GM06990 (cell line): ENCODE measurements around the gene IZUMO2.

Experiments
- DNase-seq: peaks from one replicate; pipeline ENCODE4 v3.0.0-alpha.2; 2011; ENCODE audit not compliant: insufficient read length; ENCODE audit errors: extremely low read depth
- H3K27me3 ChIP-seq: replicated peaks from 2 replicates; pipeline ENCODE4 v1.6.0; 2011; ENCODE audit warnings: low read length; ENCODE audit not compliant: control insufficient read depth, insufficient read depth
- H3K36me3 ChIP-seq: 2 replicates; pipeline ENCODE4 v1.5.1; 2011; ENCODE audit warnings: low read length; ENCODE audit not compliant: control insufficient read depth, insufficient read depth
- H3K4me3 ChIP-seq: replicated peaks from 2 replicates; pipeline ENCODE4 v1.5.1; 2011; ENCODE audit warnings: low read depth, mild to moderate bottlenecking, control low read depth, low read length
- TF ChIP-seq, protein P1 (sequence below): IDR thresholded peaks from 2 replicates; pipeline ENCODE4 v1.5.1; 2011; ENCODE audit warnings: low read length, control low read depth, mild to moderate bottlenecking, inconsistent platforms; ENCODE audit not compliant: insufficient read depth, poor library complexity, severe bottlenecking

Gene IZUMO2

GRCh38 chr19:50159078-50159477 is 4.0 kb downstream of the IZUMO2 start:
- H3K4me3 ChIP-seq, result no peak overlapping the region
- no peaks in the 10 kb centered on the region for H3K36me3 ChIP-seq
- TF ChIP-seq, protein P1, sequence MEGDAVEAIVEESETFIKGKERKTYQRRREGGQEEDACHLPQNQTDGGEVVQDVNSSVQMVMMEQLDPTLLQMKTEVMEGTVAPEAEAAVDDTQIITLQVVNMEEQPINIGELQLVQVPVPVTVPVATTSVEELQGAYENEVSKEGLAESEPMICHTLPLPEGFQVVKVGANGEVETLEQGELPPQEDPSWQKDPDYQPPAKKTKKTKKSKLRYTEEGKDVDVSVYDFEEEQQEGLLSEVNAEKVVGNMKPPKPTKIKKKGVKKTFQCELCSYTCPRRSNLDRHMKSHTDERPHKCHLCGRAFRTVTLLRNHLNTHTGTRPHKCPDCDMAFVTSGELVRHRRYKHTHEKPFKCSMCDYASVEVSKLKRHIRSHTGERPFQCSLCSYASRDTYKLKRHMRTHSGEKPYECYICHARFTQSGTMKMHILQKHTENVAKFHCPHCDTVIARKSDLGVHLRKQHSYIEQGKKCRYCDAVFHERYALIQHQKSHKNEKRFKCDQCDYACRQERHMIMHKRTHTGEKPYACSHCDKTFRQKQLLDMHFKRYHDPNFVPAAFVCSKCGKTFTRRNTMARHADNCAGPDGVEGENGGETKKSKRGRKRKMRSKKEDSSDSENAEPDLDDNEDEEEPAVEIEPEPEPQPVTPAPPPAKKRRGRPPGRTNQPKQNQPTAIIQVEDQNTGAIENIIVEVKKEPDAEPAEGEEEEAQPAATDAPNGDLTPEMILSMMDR, result no peak
- no peak for DNase-seq
- no peaks in the 10 kb centered on the region for H3K27me3 ChIP-seq

- H3K36me3 ChIP-seq, result no peaks in the 10 kb centered on the region
- TF ChIP-seq, protein P1, result no peak
- no peak for DNase-seq
These were observed 4.5 kb downstream of the IZUMO2 start for GRCh38 chr19:50158577-50158976.

GRCh38 chr19:50155520-50156109 is 7.5 kb downstream of the IZUMO2 start:
- Histone ChIP-seq H3K36me3 (no peaks in the 10 kb centered on the region), H3K27me3 (no peaks in the 10 kb centered on the region), H3K4me3 (no peak overlapping the region)
- TF ChIP-seq, protein P1, result peak; percentile 43
- no peak for DNase-seq

More at GRCh38 chr19:50158577-50158976, 4.5 kb downstream of the IZUMO2 start:
- H3K4me3 ChIP-seq, result no peak overlapping the region
- H3K27me3 ChIP-seq, result no peaks in the 10 kb centered on the region

DNA sequence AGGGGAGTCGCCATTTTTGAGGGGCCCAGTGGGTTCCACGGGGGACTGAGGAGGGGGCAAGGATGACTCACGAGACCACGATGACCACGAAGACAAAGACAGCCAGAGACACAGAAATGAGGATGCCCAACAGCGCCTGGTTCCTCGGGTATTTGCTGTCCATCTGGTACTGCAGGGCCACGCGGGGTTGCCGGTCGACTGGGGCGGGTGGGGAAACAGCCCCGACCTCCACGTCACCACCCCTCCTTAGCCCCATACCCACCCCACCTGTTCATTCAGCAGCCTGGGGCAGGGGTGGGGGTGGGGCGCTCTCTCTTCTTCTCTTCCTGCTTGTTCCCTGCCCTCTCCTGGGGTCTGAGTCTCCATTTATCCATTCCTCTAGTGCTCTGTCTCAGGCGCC is 8.6 kb downstream of the IZUMO2 start:
- TF ChIP-seq, protein P1, result no peak
- no peak for DNase-seq
- Histone ChIP-seq H3K4me3 (no peak overlapping the region), H3K36me3 (no peaks in the 10 kb centered on the region), H3K27me3 (no peaks in the 10 kb centered on the region)

- H3K36me3 ChIP-seq, result no peaks in the 10 kb centered on the region
- DNase-seq, result no peak
- TF ChIP-seq, protein P1, result no peak
These were observed 10.5 kb downstream of the IZUMO2 start for GRCh38 chr19:50152578-50152977.

GRCh38 chr19:50148528-50148927 is 14.6 kb downstream of the IZUMO2 start:
- no peak overlapping the region for H3K4me3 ChIP-seq
- H3K36me3 ChIP-seq, result no peaks in the 10 kb centered on the region
- TF ChIP-seq, protein P1, result no peak
- no peak for DNase-seq
- no peaks in the 10 kb centered on the region for H3K27me3 ChIP-seq

More at GRCh38 chr19:50152578-50152977, 10.5 kb downstream of the IZUMO2 start:
- Histone ChIP-seq H3K27me3 (no peaks in the 10 kb centered on the region), H3K4me3 (no peak overlapping the region)
